ENCODE measurements around the gene RAD51B.
"Not testable (repeated sequence)": the region's sequence is repeated elsewhere in the genome, so short reads cannot be mapped to it uniquely, and the experiment has no call there.

Gene RAD51B

DNA sequence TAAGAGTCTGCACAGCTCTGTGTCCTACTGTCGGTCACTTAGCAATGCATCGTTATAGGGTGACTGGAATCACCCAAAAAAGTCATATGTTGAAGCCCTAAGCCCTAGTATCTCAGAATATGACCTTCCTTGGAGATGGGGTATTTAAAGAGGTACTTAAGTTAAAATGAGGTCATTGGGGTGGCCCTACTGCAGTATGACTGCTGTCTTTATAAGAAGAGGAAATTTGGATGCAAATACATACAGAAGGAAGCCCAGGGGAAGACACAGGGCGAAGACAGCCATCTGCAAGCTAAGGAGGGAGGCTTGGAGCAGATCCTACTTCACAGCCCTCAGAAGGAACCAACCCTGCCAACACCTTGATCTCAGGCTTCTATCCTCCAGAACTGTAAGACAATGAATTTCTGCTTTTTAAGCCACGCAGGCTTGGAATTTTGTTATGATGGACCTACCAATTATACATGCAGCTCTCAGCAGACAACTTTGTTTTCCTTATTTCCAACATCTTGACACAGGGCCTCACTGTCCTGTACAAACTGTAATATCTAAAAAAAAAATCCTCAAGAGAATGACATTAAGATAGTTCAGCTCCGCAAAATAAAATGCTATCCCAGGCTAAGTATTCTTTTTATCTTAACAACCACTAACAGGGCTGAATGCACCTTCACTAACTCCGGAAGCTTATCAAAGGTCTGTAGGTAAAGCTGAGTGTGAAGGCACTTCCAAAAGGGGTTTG is 932.9 kb downstream of the RAD51B start:
- DNase-seq, result no peak

DNA sequence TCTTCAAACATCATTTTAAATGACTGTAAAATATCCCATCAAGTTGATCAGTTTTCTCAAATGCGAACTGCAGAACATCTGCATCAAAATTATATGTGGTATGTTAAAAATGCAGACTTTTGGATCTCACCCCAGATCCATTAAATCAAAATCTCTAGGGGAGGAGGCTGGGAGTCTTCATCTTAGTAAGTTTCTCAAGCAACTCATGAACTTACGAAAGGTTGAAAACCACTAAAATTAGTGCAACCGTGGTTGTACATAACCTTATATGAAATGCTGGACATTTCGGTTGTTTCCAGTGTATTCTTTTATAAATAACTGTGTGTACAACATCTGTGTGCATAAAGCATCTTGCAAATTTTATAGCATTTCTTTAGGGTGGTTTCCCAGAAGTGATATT is 934.1 kb downstream of the RAD51B start:
- DNase-seq, result no peak

DNA sequence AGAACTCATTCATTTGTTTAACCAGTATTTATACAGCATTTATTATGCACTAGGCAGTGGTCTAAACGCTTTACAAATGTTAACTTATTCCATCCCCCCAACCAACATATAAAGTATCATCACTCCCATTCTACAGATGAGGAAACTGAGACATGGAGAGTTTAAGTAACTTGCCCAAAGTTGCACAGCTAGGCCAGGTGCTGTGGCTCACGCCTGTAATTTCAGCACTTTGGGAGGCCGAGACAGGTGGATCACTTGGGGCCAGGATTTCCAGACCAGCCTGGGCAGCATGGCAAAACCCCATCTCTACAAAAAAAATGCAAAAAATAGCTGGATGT is 935.4 kb downstream of the RAD51B start:
- DNase-seq, result no peak

DNA sequence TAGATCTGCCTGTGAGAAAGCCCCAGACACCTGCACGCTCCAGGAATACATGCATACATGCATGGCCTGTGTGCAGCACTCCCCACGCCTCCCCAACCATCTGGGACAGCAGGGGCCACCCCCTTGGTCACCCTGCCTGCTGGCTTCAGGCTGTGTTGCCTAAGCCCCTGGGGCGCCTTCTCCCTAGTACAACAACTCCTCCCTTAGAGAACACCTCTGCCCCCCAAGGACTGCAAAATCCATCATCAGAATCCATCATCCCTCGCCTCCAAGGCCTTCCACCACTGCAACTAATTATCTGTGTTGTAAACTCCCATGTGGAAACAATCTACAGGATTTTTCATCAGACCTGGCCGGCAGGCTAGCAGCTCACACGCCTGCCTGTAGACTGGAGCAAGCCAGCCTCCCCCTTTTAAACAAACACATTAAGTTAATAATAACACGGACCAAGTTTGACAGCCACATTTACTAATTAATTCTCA is 936.5 kb downstream of the RAD51B start:
- no peak for DNase-seq

DNA sequence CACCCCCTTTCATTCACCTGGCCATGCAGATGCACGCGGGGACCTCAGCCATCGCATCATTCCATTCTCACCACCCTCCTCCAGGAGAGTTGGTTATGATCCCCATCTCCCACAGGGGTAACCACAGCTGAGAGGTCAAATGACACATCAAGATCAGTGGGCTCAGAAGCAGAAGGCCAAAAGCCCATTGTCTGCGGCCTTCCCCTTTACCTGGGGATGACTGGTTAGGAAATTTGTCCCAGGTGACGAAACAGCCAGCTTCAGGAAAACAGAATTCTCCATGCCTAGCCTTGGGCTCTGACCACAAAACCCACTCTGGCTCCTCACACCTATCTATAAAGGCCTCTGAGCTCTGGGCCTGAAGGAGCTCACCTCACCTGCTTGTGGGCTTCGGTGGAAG is 937.2 kb downstream of the RAD51B start:
- no peak for DNase-seq

DNA sequence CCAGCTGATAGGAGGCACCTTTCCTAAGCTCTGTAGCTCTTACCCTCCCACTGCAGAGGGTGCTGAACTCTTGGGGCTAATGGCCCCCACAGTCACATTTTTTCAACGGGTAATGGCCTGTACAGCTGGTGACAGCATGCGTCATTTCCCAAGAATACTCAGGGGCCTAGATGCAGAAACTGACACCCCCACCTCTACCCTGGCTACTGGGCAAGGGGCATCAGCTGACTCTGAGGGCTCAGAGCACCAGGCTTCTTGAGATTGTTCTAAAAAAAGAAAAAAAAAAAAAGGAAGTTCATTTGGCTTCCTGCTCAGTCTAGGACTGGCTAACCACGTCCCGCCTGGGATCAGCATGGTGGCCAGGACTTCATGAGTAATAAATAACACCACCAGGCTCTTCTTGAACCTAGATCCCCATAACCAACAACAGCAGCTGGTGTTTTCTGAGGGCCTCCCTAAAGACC is 938.1 kb downstream of the RAD51B start:
- no peak for DNase-seq

DNA sequence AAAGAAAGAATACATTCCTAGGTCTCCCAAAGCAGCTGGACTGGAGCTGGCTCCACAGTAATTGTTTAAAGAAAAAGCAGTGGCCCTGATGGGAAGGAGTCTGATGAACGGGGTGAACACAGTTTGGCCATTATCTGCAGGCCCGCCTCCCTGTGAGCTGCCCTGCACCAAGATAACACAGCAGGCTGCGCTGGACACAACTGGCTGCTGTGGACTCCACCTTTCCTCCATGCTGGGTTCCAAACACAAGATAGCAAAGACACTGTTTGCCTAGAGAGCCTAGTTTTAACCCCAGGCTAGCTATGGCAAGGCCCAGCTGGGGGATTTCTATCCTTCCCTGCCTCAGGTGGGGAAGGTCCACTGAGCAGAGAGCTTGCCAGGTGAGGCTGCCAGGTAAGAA is 938.7 kb downstream of the RAD51B start:
- DNase-seq, result no peak

DNA sequence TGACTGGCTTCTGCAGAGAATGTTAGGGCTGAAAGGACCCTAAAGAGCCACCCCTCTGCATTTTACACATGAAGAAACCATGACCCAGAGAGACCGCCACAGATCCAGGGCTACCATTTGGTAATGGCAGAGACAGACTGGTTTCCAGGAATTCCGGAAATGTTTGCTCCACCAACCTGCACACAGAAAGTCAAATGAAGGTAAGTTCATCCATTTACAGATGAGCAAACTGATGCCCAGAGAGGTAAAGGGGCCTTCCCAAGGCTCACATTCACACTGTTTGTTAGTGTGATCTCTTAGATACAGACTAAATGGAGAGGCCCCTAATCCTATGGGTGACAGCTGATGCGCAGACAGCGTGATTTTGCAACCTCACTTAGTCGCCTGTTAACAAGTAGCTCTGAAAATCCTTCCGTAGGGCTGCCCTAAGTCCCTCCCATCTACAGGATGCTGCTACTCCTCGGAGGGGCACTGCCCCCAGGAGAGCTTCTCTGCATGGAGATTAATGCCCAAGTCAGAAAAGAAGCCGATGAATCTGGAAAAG is 939.5 kb downstream of the RAD51B start:
- DNase-seq, result no peak

DNA sequence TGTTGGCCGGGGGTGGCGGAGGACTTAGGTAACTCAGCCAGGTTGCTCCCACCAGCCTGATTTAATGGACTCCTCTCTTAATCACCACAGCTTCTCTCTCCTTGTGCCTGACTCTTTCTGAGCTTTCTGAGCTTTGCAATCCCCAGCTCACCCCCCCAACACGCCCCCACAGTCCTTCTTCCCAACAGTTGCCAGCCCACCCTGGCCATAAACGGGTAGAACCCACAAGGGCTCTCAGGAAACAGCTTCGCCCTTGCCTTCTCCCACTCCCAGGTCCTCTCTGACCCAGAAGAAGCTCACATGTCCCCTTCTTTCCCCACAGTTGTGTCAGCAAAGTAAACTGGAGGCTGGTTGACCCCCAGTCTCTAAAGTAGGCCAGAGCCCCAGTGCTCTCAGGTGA is 940.4 kb downstream of the RAD51B start:
- no peak for DNase-seq

DNA sequence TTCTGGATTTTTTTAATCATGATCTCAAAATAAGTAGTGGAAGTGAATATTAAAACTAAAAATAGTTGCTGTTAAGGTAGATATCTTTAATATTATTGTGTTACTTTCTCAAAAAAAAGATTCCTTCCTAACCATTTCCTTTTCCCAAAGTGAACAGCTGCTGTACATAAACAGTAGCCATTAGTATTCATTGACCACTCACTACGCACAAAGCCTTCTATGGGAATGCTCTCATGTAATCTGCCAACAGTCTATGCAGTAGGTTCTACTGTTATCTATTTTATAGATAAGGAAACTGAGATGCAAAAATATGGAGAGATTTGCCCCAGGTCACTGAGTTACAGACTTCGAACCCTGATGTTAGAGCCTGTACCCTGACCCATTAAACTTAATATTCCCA is 941.2 kb downstream of the RAD51B start:
- no peak for DNase-seq

DNA sequence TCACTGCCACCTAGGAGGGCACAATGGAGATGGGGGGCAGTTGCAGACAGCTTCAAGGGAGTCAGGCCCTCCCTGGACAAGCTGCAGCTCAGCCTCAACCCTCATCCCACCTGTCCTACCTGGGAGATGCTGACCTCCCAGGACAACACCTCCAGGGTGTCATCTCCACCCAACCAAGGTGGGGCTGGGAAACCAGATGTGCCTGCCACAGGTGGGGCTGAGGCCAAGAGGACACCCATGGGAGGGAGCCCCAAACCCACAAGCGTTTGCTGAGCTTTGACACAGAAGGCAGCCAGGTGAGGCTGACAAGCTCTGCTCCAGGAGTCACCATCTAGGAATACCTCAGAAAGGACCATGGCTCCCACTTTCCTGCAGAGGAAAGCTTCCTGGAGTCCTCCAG is 941.8 kb downstream of the RAD51B start:
- DNase-seq, result no peak

DNA sequence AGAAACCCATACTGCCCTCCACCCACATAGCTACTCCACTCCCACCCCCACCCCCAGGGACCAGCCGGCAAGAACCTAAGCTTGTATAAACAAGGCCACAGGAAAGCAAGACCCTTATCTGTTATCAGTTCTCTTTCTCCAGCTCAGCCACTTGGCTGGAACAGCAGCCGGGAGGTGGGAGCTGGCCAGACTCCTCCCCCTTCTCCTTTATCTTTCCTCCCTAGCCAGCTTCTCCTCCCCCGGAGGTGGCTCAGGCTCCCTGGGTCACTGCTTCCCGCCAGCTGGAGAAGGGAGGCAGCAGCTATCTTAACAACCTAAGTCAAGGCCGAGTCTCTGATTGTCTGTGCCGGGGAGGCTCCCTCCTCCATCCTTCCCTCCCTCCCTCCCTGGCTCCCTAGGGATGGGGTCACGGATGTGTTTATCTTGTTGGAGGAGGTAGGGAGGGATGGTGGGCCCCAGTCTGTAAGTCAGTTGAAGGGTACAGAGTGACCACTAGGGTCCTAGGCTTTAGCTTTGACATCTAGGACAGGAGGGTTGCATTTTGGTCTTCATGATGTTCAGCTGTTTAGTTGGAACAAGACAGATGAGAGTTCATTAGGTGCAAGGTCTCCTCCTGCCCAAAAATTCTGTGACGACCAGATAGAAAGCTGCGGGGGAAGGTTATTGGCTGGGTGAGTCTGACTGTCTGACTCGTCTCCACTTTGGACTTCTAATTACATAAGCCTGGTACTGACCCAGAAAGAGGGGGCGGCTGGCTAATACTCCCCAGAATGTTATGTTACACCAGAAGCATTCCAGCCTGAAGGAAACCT is 943.6 kb downstream of the RAD51B start:
- DNase-seq, result no peak

DNA sequence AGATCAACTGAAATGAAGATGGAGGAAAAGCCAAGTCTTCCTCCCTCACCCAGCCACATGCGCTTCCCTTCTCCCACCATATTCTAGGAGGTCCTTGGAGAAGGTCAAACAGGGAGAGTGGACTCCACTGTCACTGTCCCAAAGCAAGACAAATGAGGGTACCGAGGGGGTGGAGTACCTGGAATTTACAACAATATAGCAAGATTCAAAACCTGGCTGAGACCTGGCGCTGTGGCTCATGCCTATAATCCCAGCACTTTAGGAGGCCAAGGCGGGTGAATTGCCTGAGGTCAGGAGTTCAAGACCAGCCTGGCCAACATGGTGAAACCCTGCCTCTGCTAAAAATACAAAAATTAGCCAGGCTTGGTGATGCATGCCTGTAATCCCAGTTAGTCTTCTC is 944.3 kb downstream of the RAD51B start:
- DNase-seq, result not testable (repeated sequence)

DNA sequence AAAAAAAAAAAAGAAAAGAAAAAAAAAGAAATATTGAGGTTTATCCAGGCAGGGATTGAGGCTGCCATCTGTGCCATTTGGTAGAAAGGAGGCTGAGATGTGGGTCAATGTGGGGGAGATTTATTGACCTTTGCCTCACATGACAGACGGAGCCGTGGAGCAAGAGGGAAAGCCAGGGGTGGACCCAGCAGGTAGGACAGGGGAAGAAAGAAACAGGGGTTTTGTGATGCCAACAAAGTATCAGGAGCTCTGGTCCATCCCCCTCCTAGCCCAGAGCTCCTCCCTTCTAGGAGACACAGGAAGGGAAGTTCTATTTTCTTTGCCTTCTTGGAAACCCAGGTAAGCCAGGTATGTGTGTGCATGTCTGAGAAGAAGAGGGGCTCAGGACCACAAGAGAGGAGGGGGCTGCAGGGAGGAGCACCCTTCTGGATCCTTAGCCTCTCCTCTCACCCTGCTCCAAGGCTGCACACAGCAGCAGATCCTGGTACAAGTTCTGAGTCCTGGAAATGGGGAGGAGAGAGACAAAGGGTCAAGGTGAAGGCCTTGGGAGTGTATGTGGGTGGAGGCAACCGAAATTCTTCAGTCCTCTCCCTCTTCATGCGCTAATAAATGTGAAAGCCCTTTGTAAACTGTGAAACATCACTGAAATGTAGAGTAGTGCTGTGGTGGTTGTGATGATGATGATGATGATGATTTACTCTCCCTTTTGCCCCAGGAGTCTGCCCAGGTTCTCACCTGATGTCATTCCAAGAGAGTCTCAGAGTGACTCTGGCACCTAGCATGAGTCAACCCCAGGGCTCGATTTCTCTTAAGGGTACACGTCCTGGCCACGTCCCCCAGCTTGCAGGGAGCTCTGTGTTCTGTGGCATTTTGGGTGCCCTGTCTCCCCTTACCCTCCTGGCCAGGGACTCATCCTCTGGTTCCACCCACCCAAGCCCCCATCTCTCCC is 947.0 kb downstream of the RAD51B start:
- no peak for DNase-seq

DNA sequence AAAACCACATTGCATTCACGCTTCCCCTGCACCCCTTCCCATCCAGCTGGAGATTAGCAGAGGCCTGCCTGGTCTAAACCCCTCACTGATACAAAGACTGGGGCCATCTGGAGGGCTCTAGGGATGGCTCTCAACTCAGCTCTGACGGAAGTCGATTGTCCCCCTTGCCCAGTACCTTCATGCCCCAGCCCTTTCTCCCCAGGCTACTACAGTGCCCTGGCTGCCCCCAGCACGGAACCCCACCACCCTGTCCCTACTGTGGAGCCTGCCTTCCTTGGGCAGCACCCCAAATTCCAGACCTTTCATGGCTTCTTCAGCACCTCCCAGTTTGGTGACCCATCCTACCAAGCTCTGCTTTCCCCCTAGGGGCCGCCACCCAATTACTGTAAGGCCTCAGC is 947.7 kb downstream of the RAD51B start:
- no peak for DNase-seq

DNA sequence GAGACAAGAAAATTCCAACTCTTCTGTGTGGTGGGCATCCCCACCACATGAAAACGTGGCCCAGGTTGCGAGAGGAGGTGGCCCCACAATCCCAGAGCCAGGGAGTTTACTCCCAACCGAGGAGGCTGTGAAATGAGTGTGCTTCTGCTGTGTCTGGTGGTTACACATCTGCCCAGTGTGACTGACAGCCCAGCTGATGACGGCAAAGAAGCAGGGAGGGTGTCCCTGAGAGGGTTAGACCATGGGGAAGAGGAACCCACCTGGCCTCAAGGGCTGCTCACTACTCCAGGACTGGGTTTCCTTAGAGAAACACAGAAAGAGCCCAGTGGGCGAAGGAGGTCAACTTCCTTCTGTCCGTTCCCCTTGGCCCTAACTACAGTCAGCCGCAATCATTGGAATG is 948.7 kb downstream of the RAD51B start:
- no peak for DNase-seq

DNA sequence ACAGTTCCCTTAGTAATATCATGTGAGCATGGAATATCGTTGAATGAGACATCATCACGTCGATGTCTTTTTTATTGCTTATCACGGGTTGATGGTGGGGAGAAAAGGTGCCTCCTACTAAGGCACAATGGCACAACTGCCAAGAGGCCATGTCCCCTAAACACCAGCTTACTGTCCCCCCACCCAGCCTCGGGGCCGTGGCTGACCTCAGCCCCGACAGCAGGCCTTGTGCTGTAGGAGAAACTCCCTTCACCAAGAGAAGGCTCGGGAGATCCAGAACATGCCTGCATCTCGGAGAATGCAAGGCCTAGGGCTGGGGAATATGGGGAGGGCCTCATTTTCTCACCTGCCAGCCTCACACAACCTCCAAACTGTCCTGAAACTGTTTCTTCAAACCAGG is 950.5 kb downstream of the RAD51B start:
- DNase-seq, result no peak

DNA sequence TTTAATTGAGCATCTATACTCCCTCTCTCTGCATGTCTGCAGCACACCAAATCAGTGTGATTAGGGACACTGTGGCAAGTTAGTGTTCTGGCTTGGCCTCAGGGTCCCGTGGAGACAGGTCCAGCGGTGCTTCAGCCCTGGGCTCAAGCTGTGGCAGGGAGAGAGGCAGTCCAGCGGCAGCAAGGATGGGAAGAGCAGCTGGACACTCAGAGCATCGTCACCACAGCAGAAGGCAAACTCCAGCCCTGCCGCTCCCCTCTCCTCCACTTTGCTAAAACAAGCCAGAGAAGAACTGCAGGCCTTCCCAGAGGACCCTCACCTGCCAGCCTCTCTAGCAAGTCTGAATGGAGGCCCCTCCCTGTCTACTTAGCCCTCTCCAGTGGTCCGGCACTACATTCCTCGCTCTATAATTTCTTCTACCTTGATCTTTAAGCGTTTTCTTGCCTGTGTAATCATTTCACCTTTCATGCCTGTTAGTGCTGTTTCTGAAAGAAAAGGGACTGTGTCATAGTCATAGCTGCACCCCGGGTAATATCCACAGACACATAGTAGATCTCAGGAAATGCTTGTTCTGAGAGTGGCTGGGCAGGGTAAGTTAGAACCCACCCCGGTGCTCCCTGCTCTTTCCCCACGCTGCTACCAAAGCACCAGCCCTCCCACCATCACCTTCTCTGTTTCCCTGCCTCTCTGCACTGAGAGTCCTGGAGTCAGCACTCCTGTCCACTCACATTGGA is 951.1 kb downstream of the RAD51B start:
- no peak for DNase-seq

DNA sequence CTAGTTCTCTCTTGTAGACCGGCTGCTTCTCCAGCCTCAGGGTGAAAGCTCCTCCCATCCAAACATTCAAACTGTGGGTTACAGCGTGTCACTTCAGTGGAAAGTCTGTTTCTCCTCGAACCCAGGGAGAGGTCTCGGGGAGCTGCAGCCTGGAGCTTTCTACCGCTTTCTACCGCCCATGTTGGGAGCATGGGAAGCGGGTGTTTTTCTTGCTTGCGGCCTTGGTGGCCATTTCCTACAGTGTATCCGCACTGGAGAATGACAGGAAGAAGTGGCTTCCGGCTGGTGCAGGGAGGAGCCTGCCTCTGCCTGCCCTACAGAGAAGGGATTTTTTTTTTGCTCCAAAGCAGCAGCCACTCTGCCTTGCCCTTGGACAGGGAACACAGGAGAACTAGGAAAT is 952.1 kb downstream of the RAD51B start:
- no peak for DNase-seq

DNA sequence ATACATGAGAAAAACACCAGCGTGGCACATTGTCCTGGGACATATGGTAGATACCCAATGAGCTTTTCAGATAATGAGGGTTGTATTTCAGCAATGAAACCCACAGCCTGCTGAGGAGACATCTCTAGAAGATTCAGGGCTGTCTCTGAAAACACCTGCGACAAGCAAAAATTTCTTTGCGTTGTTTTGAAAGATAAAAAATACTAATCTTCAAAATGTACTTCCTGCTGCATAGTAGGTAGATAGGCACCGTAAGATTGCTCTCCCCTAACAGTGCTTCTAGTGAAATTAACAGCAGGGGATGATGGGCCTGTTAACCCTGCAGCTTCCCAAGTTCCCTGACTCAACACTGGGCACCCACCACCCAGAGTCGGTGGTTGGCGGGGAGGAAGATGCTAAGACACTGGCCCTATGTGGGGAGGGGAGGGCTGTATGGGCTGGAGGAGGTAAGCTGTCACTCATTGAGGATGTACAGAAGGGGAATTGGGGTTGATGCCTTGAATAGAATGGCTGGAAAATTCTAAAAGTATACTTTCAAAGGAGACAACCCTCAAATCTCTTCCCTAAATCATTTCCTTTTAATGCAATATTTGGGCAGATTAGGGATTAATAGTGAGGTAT is 953.3 kb downstream of the RAD51B start:
- no peak for DNase-seq

DNA sequence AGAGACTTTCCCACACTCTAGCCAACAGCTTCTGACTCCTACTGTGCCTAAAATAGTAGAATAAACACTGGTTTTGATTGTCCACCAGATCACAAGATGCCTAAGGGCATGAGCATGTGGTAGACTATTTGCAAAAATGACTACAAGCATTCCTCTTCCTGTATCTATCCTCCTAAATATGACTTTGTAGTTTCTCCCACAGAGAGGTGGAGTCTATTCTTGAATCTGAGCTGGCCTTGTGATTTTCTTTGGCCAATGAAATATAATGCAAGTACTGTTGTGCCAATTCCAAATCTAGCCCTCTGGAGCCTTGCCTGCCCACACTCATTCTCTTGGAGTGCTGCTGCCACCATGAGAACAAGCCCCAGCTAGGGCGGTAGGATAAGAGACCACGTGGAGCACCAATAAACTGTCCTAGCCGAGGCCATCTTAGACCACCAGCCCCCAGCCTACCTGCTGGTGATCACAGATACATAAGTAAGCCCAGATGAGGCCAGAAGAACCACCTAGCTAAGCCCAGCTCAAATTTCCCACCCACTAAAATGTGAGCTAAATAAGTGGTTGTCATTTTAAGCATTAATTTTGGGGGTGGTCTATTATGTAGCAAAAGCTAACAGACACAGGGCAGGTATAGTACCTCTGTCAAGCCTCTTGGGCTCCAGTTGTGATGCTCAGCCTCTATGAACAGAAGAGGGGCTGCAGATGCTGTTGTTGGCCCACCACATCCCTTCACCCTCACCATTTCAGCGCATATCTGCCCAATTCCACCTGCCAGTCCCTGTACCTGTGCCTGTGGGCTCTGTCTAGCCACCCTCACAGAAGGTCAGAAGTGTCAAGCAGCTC is 955.4 kb downstream of the RAD51B start:
- DNase-seq, result no peak
